ENCODE measurements around the gene FRK. TPM values are rescaled to one million over a fixed set of nuclear protein-coding genes. Genes with fewer than 3 reads are reported as not detected.

The FRK gene
- polyA plus RNA-seq, 1 donor (not counting 4 experiments of a cell fraction or from before 2014, with no cell fraction given), result 2.4 TPM

- Histone ChIP-seq H3K27me3 (ENCODE audit: control insufficient read depth, extremely low read depth, insufficient read depth, low read length) (no peaks in the 10 kb centered on the region), H3K4me1 (ENCODE audit: control insufficient read depth, extremely low read depth, insufficient read depth, low read length) (peaks cover 18% of the 10 kb centered on the region), H3K36me3 (ENCODE audit: control insufficient read depth in 2 of 2, extremely low read depth in 1 of 2, insufficient read depth in 2 of 2, low read length in 2 of 2) (no peaks in the 10 kb centered on the region), H3K9me3 (ENCODE audit: control insufficient read depth, low read depth, low read length) (no peaks in the 10 kb centered on the region), H4K20me1 (ENCODE audit: control insufficient read depth, extremely low read depth, insufficient read depth, low read length) (no peaks in the 10 kb centered on the region), H3K4me3 (ENCODE audit: control insufficient read depth in 2 of 3, extremely low read depth in 1 of 3, insufficient read depth in 2 of 3, low read depth in 1 of 3, low read length in 3 of 3) (no peak overlapping the region), H3K27ac (ENCODE audit: control insufficient read depth, insufficient read depth, low read length) (no peak overlapping the region), H3K4me2 (ENCODE audit: control insufficient read depth, extremely low read depth, insufficient read depth, low read depth, low read length) (no peak overlapping the region), H3K9me1 (ENCODE audit: control insufficient read depth, extremely low read depth, insufficient read depth, low read length) (no peaks in the 10 kb centered on the region), H3K79me2 (ENCODE audit: control insufficient read depth, insufficient read depth, low read length) (no peaks in the 10 kb centered on the region), H3K9ac (ENCODE audit: control insufficient read depth, extremely low read depth, insufficient read depth, low read length) (no peak overlapping the region), H2AFZ (ENCODE audit: control insufficient read depth, low read length) (no peak overlapping the region)
- dilution Hi-C loops (cut with MboI; ENCODE audit: extremely low pct_ligation_motif_present, low sequenced_read_pairs), result no loop called here
- DNase-seq (ENCODE audit: low read depth, low spot score), result no peak
- TF ChIP-seq CTCF (optimal IDR thresholded peaks at IDR 0.05 in 1 of 3, IDR thresholded peaks at IDR 0.05 in 1 of 3, conservative IDR thresholded peaks at IDR 0.05 in 1 of 3; ENCODE audit: extremely low read depth in 1 of 3, insufficient read depth in 2 of 3, low read length in 3 of 3) (no peak), EZH2 (IDR thresholded peaks at IDR 0.05; ENCODE audit: low read length) (no peak)
- no peak for FAIRE-seq
These were observed 26.9 kb downstream of the FRK start for GRCh38 chr6:116033687-116034303.

DNA sequence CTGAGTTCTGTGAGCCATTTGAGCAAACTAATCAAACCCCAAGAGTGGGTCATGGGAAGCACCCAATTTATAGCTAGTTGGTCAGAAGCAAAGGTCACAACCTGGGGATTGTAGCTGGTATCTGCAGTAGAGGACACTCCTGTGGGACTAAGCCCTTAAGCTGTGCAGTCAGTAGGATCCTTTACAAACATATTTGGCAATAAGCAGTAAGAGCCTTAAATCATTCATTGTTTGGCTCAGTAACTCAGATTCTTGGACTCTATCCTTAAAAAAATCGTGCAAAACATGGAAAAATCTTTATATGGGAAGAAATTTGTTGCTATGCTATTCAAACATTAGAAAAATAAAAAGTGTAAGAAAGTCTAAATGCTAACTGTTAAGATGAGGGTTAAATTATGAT is 29.9 kb downstream of the FRK start:
- no peak overlapping the region for H3K9ac ChIP-seq (ENCODE audit: control insufficient read depth, extremely low read depth, insufficient read depth, low read length)
- H3K79me2 ChIP-seq (ENCODE audit: control insufficient read depth, insufficient read depth, low read length), result no peaks in the 10 kb centered on the region
- no peaks in the 10 kb centered on the region for H4K20me1 ChIP-seq (ENCODE audit: control insufficient read depth, extremely low read depth, insufficient read depth, low read length)
- H3K36me3 ChIP-seq (ENCODE audit: control insufficient read depth in 2 of 2, extremely low read depth in 1 of 2, insufficient read depth in 2 of 2, low read length in 2 of 2), result no peaks in the 10 kb centered on the region
- H3K9me1 ChIP-seq (ENCODE audit: control insufficient read depth, extremely low read depth, insufficient read depth, low read length), result no peaks in the 10 kb centered on the region
- TF ChIP-seq CTCF (optimal IDR thresholded peaks at IDR 0.05 in 1 of 3, IDR thresholded peaks at IDR 0.05 in 1 of 3, conservative IDR thresholded peaks at IDR 0.05 in 1 of 3; ENCODE audit: extremely low read depth in 1 of 3, insufficient read depth in 2 of 3, low read length in 3 of 3) (no peak), EZH2 (IDR thresholded peaks at IDR 0.05; ENCODE audit: low read length) (no peak)
- no peak overlapping the region for H2AFZ ChIP-seq (ENCODE audit: control insufficient read depth, low read length)
- H3K27ac ChIP-seq (ENCODE audit: control insufficient read depth, insufficient read depth, low read length), result no peak overlapping the region
- DNase-seq (ENCODE audit: low read depth, low spot score) (no peak), FAIRE-seq (no peak)
- H3K4me1 ChIP-seq (ENCODE audit: control insufficient read depth, extremely low read depth, insufficient read depth, low read length), result peaks cover 13% of the 10 kb centered on the region
- dilution Hi-C loops (cut with MboI; ENCODE audit: extremely low pct_ligation_motif_present, low sequenced_read_pairs), result no loop called here
- H3K9me3 ChIP-seq (ENCODE audit: control insufficient read depth, low read depth, low read length), result no peaks in the 10 kb centered on the region
- H3K4me2 ChIP-seq (ENCODE audit: control insufficient read depth, extremely low read depth, insufficient read depth, low read depth, low read length), result no peak overlapping the region
- H3K27me3 ChIP-seq (ENCODE audit: control insufficient read depth, extremely low read depth, insufficient read depth, low read length), result no peaks in the 10 kb centered on the region
- no peak overlapping the region for H3K4me3 ChIP-seq (ENCODE audit: control insufficient read depth in 2 of 3, extremely low read depth in 1 of 3, insufficient read depth in 2 of 3, low read depth in 1 of 3, low read length in 3 of 3)

Measured in keratinocyte (primary cell).